Measurements from ENCODE around the gene FHOD3.

GRCh38 chr18:36633961-36634412 lies 336.5 kb downstream of the FHOD3 start:
- TF ChIP-seq POLR2A (IDR thresholded peaks at IDR 0.05), result no peak
- TF ChIP-seq POLR2AphosphoS5 (IDR thresholded peaks at IDR 0.05), result no peak
- no peak for TF ChIP-seq CTCF (IDR thresholded peaks at IDR 0.05)
- TF ChIP-seq EP300 (IDR thresholded peaks at IDR 0.05; ENCODE audit: low read depth), result no peak
